Measurements from ENCODE around the gene TLR8. TPM values are rescaled to one million over a fixed set of nuclear protein-coding genes. Genes with fewer than 3 reads are reported as not detected.

The TLR8 gene
- total and polyA plus RNA-seq, 2 experiments from 2014 or later, result not detected

DNA sequence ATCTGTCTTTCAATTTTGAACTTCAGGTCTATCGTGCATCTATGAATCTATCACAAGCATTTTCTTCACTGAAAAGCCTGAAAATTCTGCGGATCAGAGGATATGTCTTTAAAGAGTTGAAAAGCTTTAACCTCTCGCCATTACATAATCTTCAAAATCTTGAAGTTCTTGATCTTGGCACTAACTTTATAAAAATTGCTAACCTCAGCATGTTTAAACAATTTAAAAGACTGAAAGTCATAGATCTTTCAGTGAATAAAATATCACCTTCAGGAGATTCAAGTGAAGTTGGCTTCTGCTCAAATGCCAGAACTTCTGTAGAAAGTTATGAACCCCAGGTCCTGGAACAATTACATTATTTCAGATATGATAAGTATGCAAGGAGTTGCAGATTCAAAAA is 19.9 kb upstream of the TLR8 start:
- no peaks in the 10 kb centered on the region for H3K27me3 ChIP-seq (ENCODE audit: insufficient read depth)

More for the DNA sequence above, 19.9 kb upstream of the TLR8 start:
- Histone ChIP-seq H4K20me1 (replicated peaks; ENCODE audit: insufficient read depth) (no peaks in the 10 kb centered on the region), H3K9me2 (ENCODE audit: insufficient read depth) (no peaks in the 10 kb centered on the region), H3K79me2 (replicated peaks; ENCODE audit: insufficient read depth) (no peaks in the 10 kb centered on the region), H3F3A (replicated peaks; ENCODE audit: low read depth) (no peaks in the 10 kb centered on the region), H3K36me3 (ENCODE audit: insufficient read depth) (no peaks in the 10 kb centered on the region), H3K27ac (ENCODE audit: low read depth) (no peak overlapping the region), H2AFZ (no peak overlapping the region), H3K4me1 (ENCODE audit: insufficient read depth) (no peaks in the 10 kb centered on the region), H3K4me2 (no peak overlapping the region), H3K4me3 (no peak overlapping the region)
- Mint-ChIP-seq H3K4me3 (no peak overlapping the region), H3K27me3 (ENCODE audit: insufficient read depth, low read depth, poor library complexity) (no peaks in the 10 kb centered on the region), H3K4me1 (no peaks in the 10 kb centered on the region), H3K27ac (no peak overlapping the region), H3K36me3 (ENCODE audit: low read depth) (no peaks in the 10 kb centered on the region), H3K9me3 (no peaks in the 10 kb centered on the region)
- ATAC-seq (no peak), DNase-seq (ENCODE audit: low spot score) (no peak)
- TF ChIP-seq JUNB (IDR thresholded peaks at IDR 0.05; ENCODE audit: unreplicated experiment) (no peak), EZH2phosphoT487 (IDR thresholded peaks at IDR 0.05; ENCODE audit: unreplicated experiment) (no peak), CREB1 (CRISPR knock-in tag; IDR thresholded peaks at IDR 0.05; ENCODE audit: low read depth) (no peak), STAT1 (IDR thresholded peaks at IDR 0.05; ENCODE audit: unreplicated experiment) (no peak), ZNF462 (CRISPR knock-in tag; IDR thresholded peaks at IDR 0.05) (no peak), ZNF114 (CRISPR knock-in tag; IDR thresholded peaks at IDR 0.05) (no peak), POLR2AphosphoS5 (IDR thresholded peaks at IDR 0.05; ENCODE audit: low read depth) (no peak), EZH2 (IDR thresholded peaks at IDR 0.05; ENCODE audit: low read depth, unreplicated experiment) (no peak), REST (IDR thresholded peaks at IDR 0.05; ENCODE audit: unreplicated experiment) (no peak), ZNF331 (CRISPR knock-in tag; IDR thresholded peaks at IDR 0.05; ENCODE audit: low read depth) (no peak), NANOG (IDR thresholded peaks at IDR 0.05; ENCODE audit: borderline replicate concordance) (no peak)
- TF ChIP-seq, protein P1, sequence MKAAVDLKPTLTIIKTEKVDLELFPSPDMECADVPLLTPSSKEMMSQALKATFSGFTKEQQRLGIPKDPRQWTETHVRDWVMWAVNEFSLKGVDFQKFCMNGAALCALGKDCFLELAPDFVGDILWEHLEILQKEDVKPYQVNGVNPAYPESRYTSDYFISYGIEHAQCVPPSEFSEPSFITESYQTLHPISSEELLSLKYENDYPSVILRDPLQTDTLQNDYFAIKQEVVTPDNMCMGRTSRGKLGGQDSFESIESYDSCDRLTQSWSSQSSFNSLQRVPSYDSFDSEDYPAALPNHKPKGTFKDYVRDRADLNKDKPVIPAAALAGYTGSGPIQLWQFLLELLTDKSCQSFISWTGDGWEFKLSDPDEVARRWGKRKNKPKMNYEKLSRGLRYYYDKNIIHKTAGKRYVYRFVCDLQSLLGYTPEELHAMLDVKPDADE (IDR thresholded peaks at IDR 0.05), result no peak
- TF ChIP-seq, protein P2, sequence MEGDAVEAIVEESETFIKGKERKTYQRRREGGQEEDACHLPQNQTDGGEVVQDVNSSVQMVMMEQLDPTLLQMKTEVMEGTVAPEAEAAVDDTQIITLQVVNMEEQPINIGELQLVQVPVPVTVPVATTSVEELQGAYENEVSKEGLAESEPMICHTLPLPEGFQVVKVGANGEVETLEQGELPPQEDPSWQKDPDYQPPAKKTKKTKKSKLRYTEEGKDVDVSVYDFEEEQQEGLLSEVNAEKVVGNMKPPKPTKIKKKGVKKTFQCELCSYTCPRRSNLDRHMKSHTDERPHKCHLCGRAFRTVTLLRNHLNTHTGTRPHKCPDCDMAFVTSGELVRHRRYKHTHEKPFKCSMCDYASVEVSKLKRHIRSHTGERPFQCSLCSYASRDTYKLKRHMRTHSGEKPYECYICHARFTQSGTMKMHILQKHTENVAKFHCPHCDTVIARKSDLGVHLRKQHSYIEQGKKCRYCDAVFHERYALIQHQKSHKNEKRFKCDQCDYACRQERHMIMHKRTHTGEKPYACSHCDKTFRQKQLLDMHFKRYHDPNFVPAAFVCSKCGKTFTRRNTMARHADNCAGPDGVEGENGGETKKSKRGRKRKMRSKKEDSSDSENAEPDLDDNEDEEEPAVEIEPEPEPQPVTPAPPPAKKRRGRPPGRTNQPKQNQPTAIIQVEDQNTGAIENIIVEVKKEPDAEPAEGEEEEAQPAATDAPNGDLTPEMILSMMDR (conservative IDR thresholded peaks at IDR 0.05; ENCODE audit: low read depth in 2 of 2), result no peak

Data from GM23338 (cell line).